Measurements from ENCODE around the gene OTX1.
"Not testable (repeated sequence)": the region's sequence is repeated elsewhere in the genome, so short reads cannot be mapped to it uniquely, and the experiment has no call there.

OTX1 gene

DNA sequence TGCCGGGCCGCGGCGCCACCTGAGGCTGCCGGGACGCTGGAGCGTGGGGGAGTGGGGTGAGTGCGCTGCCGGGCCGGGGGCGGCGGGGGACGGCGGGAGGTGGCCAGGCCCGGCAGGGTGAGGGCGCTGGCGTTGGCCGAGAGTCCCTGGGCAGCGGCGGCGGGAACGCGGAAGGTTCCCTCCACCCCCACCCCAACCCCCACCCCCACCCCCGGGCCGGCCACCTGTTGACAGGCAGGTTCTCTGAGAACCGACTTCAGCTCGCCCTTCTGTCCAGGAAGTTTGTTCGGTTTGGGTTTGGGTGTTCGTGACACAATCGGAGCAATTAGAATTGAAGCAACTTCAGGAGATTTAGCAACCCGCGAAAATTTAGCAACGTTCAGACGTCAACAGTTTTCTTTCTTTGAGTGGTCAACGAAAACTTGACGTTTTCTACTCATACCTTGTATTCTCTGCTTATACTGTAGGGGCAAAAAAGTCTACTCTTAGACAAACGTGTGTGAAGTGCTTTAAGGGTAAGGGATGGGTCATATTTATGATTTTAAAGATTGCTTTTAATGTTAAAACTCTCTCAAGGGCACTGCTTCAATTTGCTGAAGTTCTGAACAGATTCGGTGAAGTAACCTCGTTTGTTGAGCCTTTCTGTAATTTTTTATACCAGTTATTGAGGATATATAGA lies 9.3 kb downstream of the OTX1 start:
- no peak for DNase-seq

DNA sequence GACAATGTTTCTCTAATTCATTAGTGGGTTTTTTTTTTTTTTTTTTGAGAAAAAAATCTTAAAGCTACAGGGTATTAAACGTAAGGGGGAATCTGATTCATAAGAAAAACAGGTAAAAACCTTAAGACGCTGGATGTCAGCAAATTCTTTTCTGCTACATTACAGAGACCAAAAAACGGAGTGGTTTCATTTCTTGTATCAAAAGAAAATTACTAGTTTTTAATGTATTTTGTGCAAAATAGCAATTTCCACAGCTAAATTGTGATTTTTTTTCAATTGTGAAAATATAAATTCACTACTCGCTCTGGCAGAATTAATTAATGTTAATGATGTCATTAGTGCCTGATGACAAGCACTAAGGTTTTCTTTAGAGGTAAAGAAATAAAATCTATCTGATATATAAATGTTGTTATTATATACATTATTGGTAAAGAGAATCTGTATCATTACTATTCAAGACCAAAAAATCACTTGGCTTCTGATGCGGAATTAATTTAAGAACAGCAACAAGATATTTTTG lies 9.9 kb downstream of the OTX1 start:
- no peak for DNase-seq

DNA sequence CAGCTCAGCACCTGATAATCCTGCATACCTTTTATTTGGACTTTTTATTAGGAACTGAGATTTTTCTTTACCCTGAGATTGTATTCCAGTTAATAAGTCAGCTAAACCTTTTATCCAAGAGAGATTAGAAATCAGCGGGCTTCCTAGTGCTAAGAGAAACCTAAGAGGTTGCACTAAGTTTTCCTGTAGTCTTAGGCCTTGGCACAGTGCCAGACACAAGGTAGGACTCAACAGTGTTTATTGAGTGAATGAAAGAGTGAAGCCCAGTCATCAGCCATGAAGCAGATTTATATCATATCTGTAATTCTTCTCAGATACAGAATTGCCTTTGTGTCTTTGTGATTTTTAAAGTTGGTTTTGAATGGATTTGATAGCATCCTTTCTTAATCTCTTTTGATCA lies 13.6 kb downstream of the OTX1 start:
- DNase-seq, result peak; percentile 3

DNA sequence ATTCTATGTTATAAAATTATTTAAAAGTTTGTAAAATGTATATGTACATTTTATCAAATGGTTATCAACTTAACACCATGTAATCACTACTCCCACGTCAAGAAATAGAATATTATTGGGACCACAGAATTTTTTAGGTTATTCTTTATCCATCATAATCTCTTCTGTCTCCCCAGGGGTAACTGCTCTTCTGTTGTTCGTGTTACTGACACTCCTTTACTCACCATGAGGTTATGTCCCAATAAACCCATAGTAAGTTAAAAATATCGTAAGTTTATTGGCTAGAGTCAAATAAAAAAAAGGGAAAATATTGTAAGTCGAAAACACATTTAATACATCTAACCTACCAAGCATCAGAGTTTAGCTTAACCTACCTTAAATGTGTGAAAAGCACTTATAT lies 14.0 kb downstream of the OTX1 start:
- no peak for DNase-seq

DNA sequence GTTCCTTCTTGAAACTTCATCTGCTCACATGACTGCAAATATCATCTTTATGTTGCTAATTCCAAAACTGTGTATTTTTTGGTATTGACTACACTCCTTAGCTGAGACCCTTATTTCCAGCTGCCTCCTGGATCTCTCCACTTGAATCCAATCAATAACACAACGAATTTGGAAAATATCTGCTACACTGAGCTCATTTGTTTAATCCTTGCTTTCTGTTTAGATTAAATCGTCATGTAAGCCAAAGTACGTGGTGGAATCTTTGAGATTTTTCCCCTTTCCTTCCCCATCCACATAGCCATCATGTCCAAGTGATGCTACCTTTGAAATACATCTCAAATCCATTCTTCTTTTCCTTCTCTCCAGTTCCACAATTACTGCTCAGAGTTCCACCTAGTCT lies 15.6 kb downstream of the OTX1 start:
- no peak for DNase-seq

DNA sequence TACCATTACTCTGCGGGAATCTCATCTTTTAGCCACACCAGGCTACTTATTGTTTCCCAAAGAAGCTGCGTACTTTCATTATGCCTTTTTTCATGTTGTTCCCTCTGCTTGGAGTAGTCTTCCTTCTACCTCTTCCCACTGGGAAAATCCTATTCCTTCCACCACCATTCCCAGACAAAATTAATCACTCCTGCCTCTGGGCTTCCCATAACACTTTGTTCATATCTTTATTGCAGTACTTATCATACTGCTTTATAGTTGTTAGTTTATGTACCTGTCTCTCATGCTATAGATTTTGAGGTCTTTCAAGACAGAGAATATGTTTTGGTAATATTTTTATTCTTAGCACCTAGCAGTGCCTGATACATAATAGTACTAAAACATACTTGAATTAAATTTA lies 16.2 kb downstream of the OTX1 start:
- DNase-seq, result no peak

DNA sequence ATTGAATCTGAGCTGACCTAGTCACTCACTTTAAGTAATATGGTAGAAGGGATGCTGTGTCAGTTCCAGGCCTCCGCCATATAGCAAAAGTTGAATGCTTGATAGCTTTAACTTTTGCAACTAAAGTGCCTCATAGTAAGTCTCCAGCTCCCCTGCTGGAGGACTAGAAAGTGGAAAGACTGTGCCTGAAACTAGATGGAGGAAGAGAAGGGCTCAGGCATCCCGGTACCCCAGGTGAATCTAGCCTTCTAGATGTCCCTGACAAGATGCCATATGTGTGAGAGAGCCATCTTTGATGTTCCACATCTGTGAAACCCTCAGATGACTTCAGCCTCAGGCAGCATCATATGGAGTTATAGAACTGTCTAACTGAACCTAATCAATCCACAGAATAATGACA lies 21.0 kb downstream of the OTX1 start:
- DNase-seq, result no peak

DNA sequence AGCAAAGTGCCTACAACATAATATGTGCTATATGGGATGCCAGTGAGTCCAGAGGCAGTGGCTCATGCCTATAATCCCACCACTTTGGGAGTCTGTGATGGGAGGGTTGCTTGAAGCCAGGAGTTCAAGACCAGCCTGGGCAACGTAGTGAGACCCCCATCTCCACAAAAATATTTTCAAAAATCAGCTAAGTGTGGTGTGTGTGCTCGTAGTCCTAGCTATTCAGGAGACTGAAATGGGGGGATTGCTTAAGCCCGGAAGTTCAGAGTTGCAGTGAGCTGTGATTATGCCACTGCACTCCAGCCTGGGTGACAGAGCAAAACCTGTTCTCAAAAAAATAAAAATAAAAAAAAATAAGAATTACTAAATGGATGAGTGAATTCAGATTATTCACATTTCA lies 23.4 kb downstream of the OTX1 start:
- no peak for DNase-seq

DNA sequence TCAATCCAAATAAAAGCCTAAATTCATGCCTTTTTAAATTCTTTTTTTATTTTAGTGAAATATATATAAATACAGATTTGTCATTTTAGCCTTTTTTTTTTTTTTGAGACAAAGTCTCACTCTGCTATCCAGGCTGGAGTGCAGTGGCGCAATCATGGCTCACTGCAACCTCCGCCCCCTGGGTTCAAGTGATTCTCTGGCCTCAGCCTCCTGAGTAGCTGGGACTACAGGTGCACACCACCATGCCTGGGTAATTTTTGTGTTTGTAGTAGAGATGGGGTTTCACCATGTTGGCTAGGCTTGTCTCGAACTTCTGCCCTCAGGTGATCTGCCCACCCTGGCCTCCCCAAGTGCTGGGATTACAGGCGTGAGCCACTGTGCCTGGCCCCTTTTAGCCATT lies 23.8 kb downstream of the OTX1 start:
- not testable (repeated sequence) for DNase-seq

DNA sequence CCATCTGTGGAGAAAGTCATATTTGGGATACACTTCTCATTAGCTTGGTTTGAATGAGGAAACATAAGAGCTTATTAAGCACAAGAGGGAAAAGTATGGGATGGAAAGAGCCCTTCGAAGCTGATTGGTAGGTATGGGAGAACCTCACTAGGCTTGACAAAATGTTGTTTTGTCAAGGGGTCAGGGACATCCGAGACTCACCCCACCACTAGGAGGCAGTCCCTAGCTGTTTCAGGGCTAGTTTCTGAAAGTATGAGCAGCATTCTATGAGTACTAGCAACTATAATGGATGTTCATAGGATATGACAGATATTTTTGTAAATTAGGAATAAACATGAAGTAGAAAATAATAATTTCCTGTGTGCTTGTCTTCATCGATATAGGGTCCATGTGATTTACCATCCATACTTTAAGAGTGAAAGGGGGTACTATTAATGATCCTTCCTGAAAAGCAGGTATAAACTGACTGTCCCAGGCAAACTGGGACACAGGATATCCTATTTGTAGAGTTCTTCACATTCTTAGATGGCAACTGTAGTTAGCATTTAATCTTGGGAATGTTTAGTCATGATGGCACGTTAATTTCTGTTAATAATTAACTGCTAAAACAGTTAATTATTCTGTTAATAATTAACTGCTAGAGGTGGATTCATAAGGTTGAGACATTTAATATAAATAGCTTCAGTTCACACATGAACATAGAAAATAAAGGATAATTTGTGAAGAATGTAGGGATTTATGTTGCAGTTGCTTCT lies 28.4 kb downstream of the OTX1 start:
- DNase-seq, result peak; percentile 4

DNA sequence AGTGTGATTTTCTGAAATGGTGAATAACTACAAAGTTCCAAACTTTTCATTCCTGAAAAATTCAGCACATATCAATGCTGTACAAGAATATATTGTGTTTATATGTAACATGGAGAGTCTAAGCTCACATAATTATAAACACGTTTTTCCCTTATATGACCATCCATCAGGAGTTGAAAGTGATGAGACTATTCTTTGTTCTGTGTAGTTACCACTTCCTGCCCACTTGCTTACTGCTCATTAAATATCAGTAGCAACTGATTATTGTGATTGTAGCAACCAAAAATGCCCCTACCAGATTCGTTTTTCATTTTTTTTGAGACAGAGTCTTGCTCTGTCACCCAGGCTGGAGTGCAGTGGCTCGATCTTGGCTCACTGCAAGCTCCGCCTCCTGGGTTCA lies 30.8 kb downstream of the OTX1 start:
- DNase-seq, result no peak

DNA sequence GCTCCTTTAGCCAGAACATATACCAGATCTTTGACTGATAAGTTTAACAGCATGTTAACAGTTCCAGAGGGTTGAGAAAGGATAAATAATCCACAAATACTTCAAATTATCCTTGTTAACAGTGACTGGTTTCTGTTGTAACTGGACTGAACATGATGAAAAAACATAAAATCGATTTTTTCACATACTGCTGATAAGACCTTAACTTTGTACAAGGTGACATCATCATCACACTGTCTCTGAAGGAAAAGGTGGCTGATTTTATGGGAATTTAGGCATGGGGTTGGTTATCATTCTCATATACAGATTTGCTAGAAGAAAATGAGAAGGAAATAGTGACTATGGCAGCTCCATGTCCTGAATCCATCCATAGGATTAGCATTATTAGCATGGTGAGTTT lies 36.1 kb downstream of the OTX1 start:
- no peak for DNase-seq

DNA sequence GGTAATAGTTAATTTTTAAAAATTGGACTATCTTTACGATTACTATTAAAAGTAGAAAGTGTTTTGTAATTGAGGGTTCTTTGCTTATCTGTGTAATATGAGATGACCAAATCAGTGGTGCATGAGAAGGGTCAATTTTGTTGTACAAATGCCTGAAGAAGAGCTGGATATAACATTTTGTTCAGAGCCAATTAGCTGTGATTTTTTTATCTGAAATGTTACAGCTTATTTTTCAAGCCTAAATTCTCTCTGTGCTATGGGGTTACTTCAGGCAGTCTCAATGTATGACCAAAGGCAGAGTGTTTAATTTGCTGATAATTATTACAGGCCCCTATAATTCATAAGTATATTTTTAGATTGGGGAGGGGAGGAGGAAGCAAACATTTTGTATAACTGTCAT lies 41.8 kb downstream of the OTX1 start:
- no peak for DNase-seq

DNA sequence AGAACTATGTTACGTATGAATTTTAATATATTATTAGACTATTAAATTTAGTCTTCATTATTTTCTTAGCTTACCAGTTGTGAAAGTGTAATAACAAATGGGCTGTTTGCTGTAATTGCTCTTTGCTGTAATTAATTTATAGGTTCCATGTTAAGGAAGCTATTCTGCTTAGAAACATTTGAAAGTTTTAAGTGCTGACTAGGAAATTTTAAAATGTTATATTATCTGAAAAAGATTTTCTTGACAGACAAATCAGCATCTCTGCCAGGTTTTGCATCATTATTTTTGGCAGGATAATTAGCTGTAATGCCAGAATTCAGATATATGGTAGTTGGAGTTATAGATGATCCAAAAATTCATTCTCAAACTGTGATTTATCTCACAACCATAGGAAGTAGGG lies 42.2 kb downstream of the OTX1 start:
- DNase-seq, result no peak

DNA sequence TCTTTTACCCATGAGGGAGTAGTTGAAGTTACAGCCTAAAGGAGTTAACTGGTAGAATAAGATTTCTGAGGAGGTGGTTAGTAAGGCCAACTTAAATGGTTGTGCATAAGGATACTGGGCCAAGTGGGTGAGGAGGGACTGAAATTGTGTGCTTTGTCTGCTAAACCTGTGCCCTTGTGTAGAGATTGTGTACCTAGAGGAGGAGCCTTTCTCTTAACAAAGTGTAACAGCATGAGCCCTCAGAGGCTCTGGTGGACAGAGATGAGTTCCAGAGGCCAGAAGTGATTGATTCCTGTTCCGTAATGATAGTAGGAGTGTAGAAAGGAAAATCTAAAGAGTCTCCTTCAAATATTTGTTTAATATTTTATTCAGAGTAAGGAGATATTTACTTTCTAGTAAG lies 42.9 kb downstream of the OTX1 start:
- no peak for DNase-seq

DNA sequence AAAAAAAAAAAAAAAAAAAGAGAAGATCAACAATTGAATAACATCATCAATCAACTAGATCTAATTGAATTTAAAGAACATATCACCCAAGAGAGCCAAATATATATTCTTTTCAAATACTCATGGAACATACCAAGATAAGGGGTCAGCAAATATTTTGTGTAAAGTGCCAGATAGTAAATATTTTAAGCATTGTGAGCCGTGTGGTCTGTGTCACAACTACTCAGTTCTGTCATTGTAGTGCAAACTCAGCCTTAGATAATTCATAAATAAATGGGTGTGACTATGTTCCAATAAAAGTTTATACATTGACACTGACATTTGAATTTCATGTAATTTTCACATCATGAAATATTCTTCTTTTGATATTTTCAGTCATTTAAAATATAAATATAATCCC lies 45.9 kb downstream of the OTX1 start:
- DNase-seq, result no peak

DNA sequence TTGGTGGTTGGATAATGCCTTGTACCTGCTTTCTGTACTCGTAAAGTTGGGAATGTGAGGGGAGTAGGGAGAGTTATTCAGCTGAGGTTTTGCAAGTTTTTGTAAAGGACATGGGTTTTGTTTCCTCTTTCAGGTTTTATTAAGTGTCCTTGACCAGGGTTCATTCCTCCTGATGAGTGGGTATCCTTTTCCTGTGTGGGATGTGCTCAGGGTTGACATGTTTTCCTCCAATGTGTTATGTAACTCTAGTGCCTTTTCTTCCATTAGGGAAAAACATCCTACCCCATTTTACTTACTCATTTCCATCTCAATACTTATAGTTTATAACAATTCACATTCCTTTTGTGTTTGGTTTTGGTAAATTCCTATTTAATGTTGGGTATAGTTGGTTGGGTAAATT lies 48.4 kb downstream of the OTX1 start:
- DNase-seq, result no peak

DNA sequence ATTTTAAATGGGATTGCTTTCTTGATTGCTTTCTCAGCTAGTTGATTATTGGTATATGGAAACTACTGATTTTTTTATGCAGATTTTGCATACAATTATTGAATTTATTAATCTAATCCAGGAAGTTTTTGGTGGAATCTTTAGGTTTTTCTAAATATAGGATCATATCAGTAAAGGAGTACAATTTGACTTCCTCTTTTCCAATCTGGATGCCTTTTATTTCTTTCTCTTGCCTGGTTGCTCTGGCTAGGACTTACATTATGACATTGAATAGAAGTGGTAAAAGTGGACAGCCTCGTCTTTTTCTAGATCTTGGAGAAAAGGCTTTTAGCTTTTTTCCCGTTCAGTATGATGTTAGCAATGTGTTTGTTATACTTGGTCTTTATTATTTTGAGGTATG lies 51.3 kb downstream of the OTX1 start:
- DNase-seq, result no peak

DNA sequence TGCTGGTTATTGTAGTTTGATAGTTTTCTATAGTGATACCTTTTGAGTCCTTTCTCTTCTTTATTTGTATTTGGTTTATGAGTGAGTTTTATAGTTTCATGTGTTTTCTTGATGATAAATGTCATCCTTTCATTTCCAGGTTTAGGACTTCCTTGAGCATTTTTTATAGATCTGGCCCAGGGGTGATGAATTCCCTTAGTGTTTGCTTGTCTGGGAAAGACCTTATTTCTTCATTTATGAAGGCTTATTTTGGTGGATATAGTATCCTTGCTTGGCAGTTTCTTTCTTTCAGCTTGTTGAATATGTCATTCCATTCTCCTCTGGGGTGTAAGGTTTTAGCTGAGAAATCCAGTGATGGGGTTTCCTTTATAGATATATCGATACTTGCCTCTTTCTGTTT lies 53.9 kb downstream of the OTX1 start:
- DNase-seq, result peak; percentile 0

Measured in NCI-H345 (cell line).